VCaP (cell line): Measurements from ENCODE around the gene LIPK.

Experiments
- H3K27ac ChIP-seq: fragments of 450-650 bp; 2 replicates; pipeline ENCODE4 v1.5.1; 2017
- TF ChIP-seq, protein P1 (sequence below): fragments of 450-650 bp; conservative IDR thresholded peaks from 2 replicates; pipeline ENCODE4 v1.5.1; 2017; ENCODE audit warnings: mild to moderate bottlenecking, moderate library complexity

LIPK gene

DNA sequence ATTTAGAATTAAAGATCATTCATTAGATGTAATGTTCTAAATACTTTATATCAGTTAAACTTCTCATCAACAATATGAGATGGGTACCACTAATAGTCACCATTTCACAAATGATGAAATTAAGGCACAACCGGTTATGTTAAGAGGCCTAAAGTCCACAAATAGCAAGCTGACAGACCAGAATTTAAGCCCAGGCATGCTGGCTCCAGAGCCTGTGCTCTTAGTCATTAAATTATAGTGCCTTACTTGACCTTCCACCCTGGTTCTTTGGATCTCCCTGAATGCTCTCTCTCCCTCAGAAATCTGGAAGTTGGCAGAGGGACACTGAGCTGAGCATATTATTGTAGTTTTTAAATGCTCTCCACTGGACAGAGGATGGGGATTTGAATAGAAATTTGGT is 57.4 kb downstream of the LIPK start:
- TF ChIP-seq, protein P1, sequence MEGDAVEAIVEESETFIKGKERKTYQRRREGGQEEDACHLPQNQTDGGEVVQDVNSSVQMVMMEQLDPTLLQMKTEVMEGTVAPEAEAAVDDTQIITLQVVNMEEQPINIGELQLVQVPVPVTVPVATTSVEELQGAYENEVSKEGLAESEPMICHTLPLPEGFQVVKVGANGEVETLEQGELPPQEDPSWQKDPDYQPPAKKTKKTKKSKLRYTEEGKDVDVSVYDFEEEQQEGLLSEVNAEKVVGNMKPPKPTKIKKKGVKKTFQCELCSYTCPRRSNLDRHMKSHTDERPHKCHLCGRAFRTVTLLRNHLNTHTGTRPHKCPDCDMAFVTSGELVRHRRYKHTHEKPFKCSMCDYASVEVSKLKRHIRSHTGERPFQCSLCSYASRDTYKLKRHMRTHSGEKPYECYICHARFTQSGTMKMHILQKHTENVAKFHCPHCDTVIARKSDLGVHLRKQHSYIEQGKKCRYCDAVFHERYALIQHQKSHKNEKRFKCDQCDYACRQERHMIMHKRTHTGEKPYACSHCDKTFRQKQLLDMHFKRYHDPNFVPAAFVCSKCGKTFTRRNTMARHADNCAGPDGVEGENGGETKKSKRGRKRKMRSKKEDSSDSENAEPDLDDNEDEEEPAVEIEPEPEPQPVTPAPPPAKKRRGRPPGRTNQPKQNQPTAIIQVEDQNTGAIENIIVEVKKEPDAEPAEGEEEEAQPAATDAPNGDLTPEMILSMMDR: no peak
- H3K27ac ChIP-seq: no peak overlapping the region

- H3K27ac ChIP-seq: no peak overlapping the region
- TF ChIP-seq, protein P1: no peak
Measured at GRCh38 chr10:88764110-88764509, 58.1 kb downstream of the LIPK start.

GRCh38 chr10:88765816-88766215 is 59.8 kb downstream of the LIPK start:
- H3K27ac ChIP-seq: no peak overlapping the region
- TF ChIP-seq, protein P1: no peak

- TF ChIP-seq, protein P1: no peak
- no peak overlapping the region for H3K27ac ChIP-seq
Measured at GRCh38 chr10:88769384-88769783, 63.3 kb downstream of the LIPK start.

- no peak overlapping the region for H3K27ac ChIP-seq
- TF ChIP-seq, protein P1: no peak
Measured at GRCh38 chr10:88781206-88781605, 75.2 kb downstream of the LIPK start.

DNA sequence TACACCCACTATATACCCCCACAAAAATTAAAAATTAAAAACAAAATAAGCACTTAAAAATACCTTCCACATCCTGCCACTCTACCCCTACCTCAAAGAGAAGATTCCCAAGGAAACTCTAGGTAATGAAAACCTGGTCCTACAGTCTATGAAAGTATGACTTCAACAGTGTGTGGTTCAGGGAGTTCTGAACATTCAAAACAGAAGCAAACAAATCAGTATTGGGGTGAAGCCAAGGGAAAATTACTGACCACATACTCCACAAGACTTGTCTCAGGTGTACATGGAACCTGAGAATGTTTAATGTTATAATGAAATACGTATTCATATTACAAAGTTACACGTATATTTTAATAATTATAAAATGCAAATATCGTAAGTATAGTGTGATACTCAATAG is 76.2 kb downstream of the LIPK start:
- TF ChIP-seq, protein P1: no peak
- no peak overlapping the region for H3K27ac ChIP-seq

GRCh38 chr10:88783724-88784123 is 77.7 kb downstream of the LIPK start:
- TF ChIP-seq, protein P1: no peak

More at GRCh38 chr10:88783724-88784123, 77.7 kb downstream of the LIPK start:
- no peak overlapping the region for H3K27ac ChIP-seq
